Measurements from ENCODE around the gene NPFF. TPM values are rescaled to one million over a fixed set of nuclear protein-coding genes. Genes with fewer than 3 reads are reported as not detected.

Gene NPFF
- total RNA-seq, 2 experiments from 2014 or later, result 0.58 TPM; not detected in 1

- Mint-ChIP-seq H3K27me3 (no peaks in the 10 kb centered on the region), H3K9me3 (no peaks in the 10 kb centered on the region), H3K27ac (no peak overlapping the region), H3K36me3 (peaks cover 31% of the 10 kb centered on the region), H3K4me3 (no peak overlapping the region), H3K4me1 (ENCODE audit: low read depth) (no peaks in the 10 kb centered on the region)
- ChIA-PET CTCF (interaction anchor here (2.8 kb wide), 1 partner anchor 11 kb away, joined by 14 read pairs; no protein-coding TSS in a partner anchor), POLR2A (no interaction called here)
- no peak for DNase-seq
- intact Hi-C loops (cut with micrococcal nuclease), result no loop called here
Observed at GRCh38 chr12:53532524-53533445, 25.5 kb upstream of the NPFF start.

- ChIA-PET POLR2A (no interaction called here), CTCF (interaction anchor here (0.7 to 2.8 kb wide), 2 partner anchors 11 to 144 kb away, joined by 3 to 14 read pairs; partner anchors contain the start of gene ATP5MC2)
- DNase-seq, result no peak
- no peaks in the 10 kb centered on the region for H3K9me3 Mint-ChIP-seq
- intact Hi-C loops (cut with micrococcal nuclease), result no loop called here
- no peaks in the 10 kb centered on the region for H3K27me3 Mint-ChIP-seq
- peaks cover 31% of the 10 kb centered on the region for H3K36me3 Mint-ChIP-seq
- no peaks in the 10 kb centered on the region for H3K4me1 Mint-ChIP-seq (ENCODE audit: low read depth)
- H3K27ac Mint-ChIP-seq, result no peak overlapping the region
- H3K4me3 Mint-ChIP-seq, result no peak overlapping the region
Observed at GRCh38 chr12:53532021-53532420, 24.7 kb upstream of the NPFF start.

- Mint-ChIP-seq H3K36me3 (peaks cover 29% of the 10 kb centered on the region), H3K27me3 (no peaks in the 10 kb centered on the region), H3K27ac (no peak overlapping the region), H3K4me3 (no peak overlapping the region), H3K4me1 (ENCODE audit: low read depth) (no peaks in the 10 kb centered on the region), H3K9me3 (no peaks in the 10 kb centered on the region)
- no peak for DNase-seq
- POLR2A ChIA-PET, result no interaction called here
- intact Hi-C loops (cut with micrococcal nuclease), result no loop called here
- CTCF ChIA-PET, result interaction anchor here (0.7 kb wide), 1 partner anchor 12 kb away, joined by 3 read pairs; no protein-coding TSS in a partner anchor
Observed at GRCh38 chr12:53530920-53531319, 23.6 kb upstream of the NPFF start.

GRCh38 chr12:53530061-53530460 is 22.8 kb upstream of the NPFF start:
- H3K27me3 Mint-ChIP-seq, result no peaks in the 10 kb centered on the region
- H3K9me3 Mint-ChIP-seq, result no peaks in the 10 kb centered on the region
- peaks cover 26% of the 10 kb centered on the region for H3K36me3 Mint-ChIP-seq
- intact Hi-C loops (cut with micrococcal nuclease), result no loop called here
- no peak for DNase-seq
- no peaks in the 10 kb centered on the region for H3K4me1 Mint-ChIP-seq (ENCODE audit: low read depth)
- CTCF ChIA-PET, result interaction anchor here (1.0 kb wide), 1 partner anchor 13 kb away, joined by 3 read pairs; no protein-coding TSS in a partner anchor
- POLR2A ChIA-PET, result no interaction called here
- no peak overlapping the region for H3K27ac Mint-ChIP-seq
- no peak overlapping the region for H3K4me3 Mint-ChIP-seq

DNA sequence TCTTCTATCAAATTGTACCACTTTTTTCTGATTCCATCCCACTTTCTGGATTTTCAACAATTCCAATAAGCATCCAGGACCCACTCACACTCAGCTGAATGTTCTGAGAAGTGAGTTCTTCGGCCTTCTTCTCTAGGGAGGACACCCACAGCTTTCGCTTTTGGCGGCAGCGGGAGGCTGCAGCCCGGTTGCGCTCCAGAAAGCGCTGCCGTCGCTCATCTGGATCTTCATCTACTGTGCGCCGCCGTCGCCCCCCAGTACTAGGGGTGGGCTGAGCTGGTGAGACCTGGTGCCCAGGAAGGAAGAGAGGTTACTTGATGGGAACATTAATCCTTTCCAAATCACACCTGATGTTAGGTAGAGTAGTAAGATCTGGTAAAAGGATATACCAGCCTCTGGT is 17.2 kb upstream of the NPFF start:
- Mint-ChIP-seq H3K9me3 (no peaks in the 10 kb centered on the region), H3K4me3 (no peak overlapping the region), H3K4me1 (ENCODE audit: low read depth) (no peaks in the 10 kb centered on the region), H3K27me3 (no peaks in the 10 kb centered on the region), H3K36me3 (peaks cover 20% of the 10 kb centered on the region), H3K27ac (no peak overlapping the region)
- no peak for DNase-seq
- intact Hi-C loops (cut with micrococcal nuclease), result no loop called here
- ChIA-PET CTCF (interaction anchor here (1.9 kb wide), 1 partner anchor 16 kb away, joined by 6 read pairs; no protein-coding TSS in a partner anchor), POLR2A (no interaction called here)

DNA sequence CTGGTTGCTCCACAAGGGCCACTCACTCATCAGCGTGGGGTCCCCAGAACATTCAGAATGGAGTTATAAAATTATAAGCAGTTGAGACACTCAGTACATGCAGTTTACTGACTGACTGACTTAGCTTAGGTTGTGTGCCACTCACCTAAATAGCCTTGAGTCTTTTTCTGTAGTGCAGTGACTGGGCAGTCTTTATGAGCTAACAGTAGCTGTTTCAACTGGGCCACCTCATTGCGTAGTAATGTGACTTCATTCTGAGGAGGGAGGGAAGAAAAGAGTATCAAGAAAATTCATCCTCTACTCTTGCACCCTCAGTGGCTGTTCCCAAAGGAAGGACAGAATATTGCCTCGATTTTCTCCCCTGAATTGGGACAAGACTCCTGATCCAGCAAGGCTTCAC is 15.8 kb upstream of the NPFF start:
- Mint-ChIP-seq H3K27ac (no peak overlapping the region), H3K27me3 (no peaks in the 10 kb centered on the region), H3K36me3 (peaks cover 18% of the 10 kb centered on the region), H3K4me3 (no peak overlapping the region), H3K4me1 (ENCODE audit: low read depth) (no peaks in the 10 kb centered on the region), H3K9me3 (no peaks in the 10 kb centered on the region)
- no peak for DNase-seq
- ChIA-PET CTCF (interaction anchor here (1.2 to 1.6 kb wide), 3 partner anchors 15 to 178 kb away, joined by 4 to 6 read pairs (median 5); no protein-coding TSS in a partner anchor), POLR2A (interaction anchor here (0.6 kb wide), 1 partner anchor 14 kb away, joined by 3 read pairs; no protein-coding TSS in a partner anchor)
- intact Hi-C loops (cut with micrococcal nuclease), result no loop called here

DNA sequence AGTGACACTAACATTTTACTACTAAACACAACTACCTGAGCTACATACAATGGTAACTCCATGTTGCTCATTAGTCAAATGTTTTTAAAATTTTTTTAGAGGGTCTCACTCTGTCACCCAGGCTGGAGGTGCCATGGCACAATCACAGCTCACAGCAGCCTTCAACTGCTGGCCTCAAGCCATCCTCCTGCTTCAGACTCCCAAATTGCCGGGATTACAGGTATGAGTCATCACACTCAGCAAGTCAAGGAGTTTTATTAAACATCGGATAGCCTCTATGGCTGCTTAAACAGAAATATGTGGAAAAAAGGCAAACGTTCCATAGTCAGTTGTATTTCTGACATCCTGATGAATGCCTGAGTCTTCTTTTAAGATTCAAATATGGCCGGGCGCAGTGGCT is 11.1 kb upstream of the NPFF start:
- CTCF ChIA-PET, result interaction anchor here (2.6 kb wide), 1 partner anchor 10 kb away, joined by 15 read pairs; no protein-coding TSS in a partner anchor
- no peaks in the 10 kb centered on the region for H3K27me3 Mint-ChIP-seq
- POLR2A ChIA-PET, result no interaction called here
- no peak overlapping the region for H3K27ac Mint-ChIP-seq
- H3K36me3 Mint-ChIP-seq, result peaks cover 21% of the 10 kb centered on the region
- no peak overlapping the region for H3K4me3 Mint-ChIP-seq
- intact Hi-C loops (cut with micrococcal nuclease), result no loop called here
- H3K9me3 Mint-ChIP-seq, result no peaks in the 10 kb centered on the region
- DNase-seq, result no peak
- no peaks in the 10 kb centered on the region for H3K4me1 Mint-ChIP-seq (ENCODE audit: low read depth)

DNA sequence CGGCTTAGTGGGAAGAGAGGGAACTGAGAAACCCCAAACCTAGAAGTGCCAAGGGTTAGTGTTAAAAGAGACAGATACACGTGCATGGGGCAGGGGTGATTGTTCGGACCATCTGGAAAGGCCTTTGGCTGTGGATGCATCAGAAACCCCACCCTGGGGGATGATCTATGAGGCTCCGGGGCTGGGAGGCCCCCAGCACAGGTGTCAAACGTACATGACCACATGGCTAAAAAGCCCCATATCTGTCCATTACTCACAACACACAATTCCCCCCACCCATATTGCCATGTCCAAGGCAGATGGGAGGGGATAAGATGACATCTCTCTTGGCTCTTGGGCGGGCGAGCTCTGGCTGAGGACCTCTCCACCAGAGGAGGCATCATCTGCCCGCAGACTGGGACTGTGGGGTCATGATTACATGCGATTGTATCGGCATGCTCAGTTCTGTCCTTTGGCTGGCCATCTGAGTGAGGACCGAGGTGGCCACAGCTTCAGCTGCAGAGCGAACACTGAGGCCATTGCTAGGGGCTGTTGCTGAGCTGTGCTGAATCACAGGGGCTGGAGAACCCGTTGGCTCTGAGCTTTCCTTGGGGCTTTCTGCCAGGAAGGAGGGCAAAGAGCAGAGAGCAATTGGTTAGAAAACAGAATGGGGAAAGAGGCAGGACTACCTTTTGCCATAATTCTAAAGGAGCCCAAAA is 9.6 kb upstream of the NPFF start:
- DNase-seq, result no peak
- intact Hi-C loops (cut with micrococcal nuclease), result no loop called here
- Mint-ChIP-seq H3K27me3 (no peaks in the 10 kb centered on the region), H3K4me3 (no peak overlapping the region), H3K36me3 (peaks cover 14% of the 10 kb centered on the region), H3K27ac (no peak overlapping the region), H3K4me1 (ENCODE audit: low read depth) (no peaks in the 10 kb centered on the region), H3K9me3 (no peaks in the 10 kb centered on the region)
- CTCF ChIA-PET, result interaction anchor here (1.1 to 1.5 kb wide), 2 partner anchors 9 to 159 kb away, joined by 3 to 4 read pairs; partner anchors contain the start of gene ATP5MC2
- POLR2A ChIA-PET, result no interaction called here

DNA sequence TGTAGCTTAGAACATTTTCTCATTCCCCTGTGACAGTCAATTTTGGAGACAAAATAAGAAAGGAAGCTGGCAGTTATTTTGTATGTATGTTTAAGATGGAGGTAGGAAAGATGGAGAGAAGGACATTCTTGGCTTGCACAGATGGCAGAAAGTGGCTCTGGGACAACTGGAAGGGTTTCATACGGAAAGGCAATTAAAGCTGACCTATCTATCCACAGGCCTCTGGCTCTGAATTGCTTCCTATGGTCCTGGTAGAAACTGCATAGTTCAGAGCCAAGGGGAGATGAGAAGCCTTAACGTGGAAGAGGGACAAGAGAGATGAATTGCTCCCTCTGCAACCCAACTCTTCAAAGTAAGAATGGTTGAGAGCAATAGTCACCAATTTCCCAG is 8.0 kb upstream of the NPFF start:
- ChIA-PET POLR2A (no interaction called here), CTCF (interaction anchor here (0.9 to 1.2 kb wide), 2 partner anchors 41 to 163 kb away, joined by 4 to 6 read pairs; no protein-coding TSS in a partner anchor)
- intact Hi-C loops (cut with micrococcal nuclease), result no loop called here
- Mint-ChIP-seq H3K4me1 (ENCODE audit: low read depth) (no peaks in the 10 kb centered on the region), H3K4me3 (no peak overlapping the region), H3K9me3 (no peaks in the 10 kb centered on the region), H3K27me3 (no peaks in the 10 kb centered on the region), H3K36me3 (peaks cover 5% of the 10 kb centered on the region), H3K27ac (no peak overlapping the region)
- no peak for DNase-seq

GRCh38 chr12:53514628-53515290 is 7.5 kb upstream of the NPFF start:
- CTCF ChIA-PET, result interaction anchor here (0.9 to 1.2 kb wide), 2 partner anchors 40 to 162 kb away, joined by 4 to 6 read pairs; no protein-coding TSS in a partner anchor
- intact Hi-C loops (cut with micrococcal nuclease), result no loop called here
- H3K4me3 Mint-ChIP-seq, result no peak overlapping the region
- no peaks in the 10 kb centered on the region for H3K27me3 Mint-ChIP-seq
- no peaks in the 10 kb centered on the region for H3K4me1 Mint-ChIP-seq (ENCODE audit: low read depth)
- H3K9me3 Mint-ChIP-seq, result no peaks in the 10 kb centered on the region
- no peak for DNase-seq
- H3K36me3 Mint-ChIP-seq, result peaks cover 5% of the 10 kb centered on the region
- no peak overlapping the region for H3K27ac Mint-ChIP-seq
- POLR2A ChIA-PET, result no interaction called here

DNA sequence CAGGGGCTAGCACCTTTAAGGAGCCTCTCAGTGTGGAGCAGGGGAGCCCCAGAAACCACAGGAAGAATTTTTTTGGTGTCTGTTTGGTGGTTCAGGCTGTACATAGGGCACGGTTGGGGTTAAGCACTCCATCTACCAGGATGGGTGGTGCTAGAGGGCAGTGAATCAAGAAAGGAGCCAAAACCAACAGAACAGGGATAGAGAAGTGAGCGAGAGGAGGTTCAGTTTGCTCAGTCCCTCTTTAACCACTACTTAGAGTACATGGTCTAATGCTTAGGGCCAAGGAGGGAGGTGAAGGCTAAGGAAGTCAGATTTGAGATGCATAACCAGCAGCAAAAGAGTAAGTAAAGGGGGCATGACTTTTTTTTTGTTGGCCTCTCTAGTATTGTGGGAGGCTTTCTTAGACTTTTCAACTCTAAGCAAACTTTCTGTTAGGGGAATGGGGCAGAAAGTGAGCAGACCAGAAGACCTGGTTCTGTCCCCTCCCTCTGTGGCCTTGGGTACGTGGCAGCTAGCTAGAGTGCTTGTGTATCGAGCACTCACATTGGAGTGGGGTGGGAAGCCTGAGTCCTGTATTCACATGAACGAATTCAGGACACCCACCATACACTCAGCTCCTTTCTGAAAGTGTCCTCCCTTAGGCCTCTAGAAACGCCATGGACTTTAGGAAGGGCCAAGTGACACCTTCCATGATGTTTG is 6.6 kb upstream of the NPFF start:
- ChIA-PET CTCF (no interaction called here), POLR2A (no interaction called here)
- no peak for DNase-seq
- intact Hi-C loops (cut with micrococcal nuclease), result no loop called here
- no peaks in the 10 kb centered on the region for H3K27me3 Mint-ChIP-seq
- peaks cover under 1% of the 10 kb centered on the region for H3K4me1 Mint-ChIP-seq (ENCODE audit: low read depth)
- no peak overlapping the region for H3K27ac Mint-ChIP-seq
- no peaks in the 10 kb centered on the region for H3K9me3 Mint-ChIP-seq
- H3K4me3 Mint-ChIP-seq, result no peak overlapping the region
- H3K36me3 Mint-ChIP-seq, result peaks cover 5% of the 10 kb centered on the region
